HG02885 (cell line): ENCODE results near the gene CLCF1.

ENCODE experiments used
- ATAC-seq: cut with Tn5 transposase; IDR thresholded peaks from one replicate; pipeline ENCODE4 v1.9.1; 2021; ENCODE audit warnings: mild to moderate bottlenecking; ENCODE audit not compliant: unreplicated experiment, poor library complexity

Gene CLCF1

GRCh38 chr11:67376063-67376820 lies 2.8 kb upstream of the CLCF1 start:
- no peak for ATAC-seq

GRCh38 chr11:67375320-67376055 lies 2.1 kb upstream of the CLCF1 start:
- no peak for ATAC-seq

GRCh38 chr11:67374571-67375281 lies 1.3 kb upstream of the CLCF1 start:
- no peak for ATAC-seq

GRCh38 chr11:67373648-67374570 lies 511 bp upstream of the CLCF1 start:
- peak; percentile 26 for ATAC-seq

GRCh38 chr11:67372321-67372992 lies 941 bp downstream of the CLCF1 start:
- ATAC-seq: peak; percentile 30

- no peak for ATAC-seq
These were observed 1.5 kb downstream of the CLCF1 start for GRCh38 chr11:67371911-67372320.

- no peak for ATAC-seq
These were observed 2.0 kb downstream of the CLCF1 start for GRCh38 chr11:67371189-67371910.

GRCh38 chr11:67370351-67371076 lies 2.9 kb downstream of the CLCF1 start:
- ATAC-seq: no peak

GRCh38 chr11:67369801-67370284 lies 3.6 kb downstream of the CLCF1 start:
- ATAC-seq: no peak

GRCh38 chr11:67369275-67369674 lies 4.1 kb downstream of the CLCF1 start:
- ATAC-seq: no peak

- no peak for ATAC-seq
These were observed 4.8 kb downstream of the CLCF1 start for GRCh38 chr11:67368621-67369020.

- ATAC-seq: no peak
These were observed 5.6 kb downstream of the CLCF1 start for GRCh38 chr11:67367761-67368227.

- ATAC-seq: no peak
These were observed 6.2 kb downstream of the CLCF1 start for GRCh38 chr11:67366961-67367760.

- no peak for ATAC-seq
These were observed 6.9 kb downstream of the CLCF1 start for GRCh38 chr11:67366546-67366945.

- ATAC-seq: no peak
These were observed 7.5 kb downstream of the CLCF1 start for GRCh38 chr11:67365736-67366444.
